Spleen (tissue), 11 donors: ENCODE results near the gene CPD. TPM values are rescaled to one million over a fixed set of nuclear protein-coding genes. Genes with fewer than 3 reads are reported as not detected.
"Not testable (repeated sequence)": the region's sequence is repeated elsewhere in the genome, so short reads cannot be mapped to it uniquely, and the experiment has no call there.

Source experiments
- DNase-seq: peaks from one replicate; pipeline ENCODE4 v3.0.0-alpha.2; 2020
- H3K27ac ChIP-seq, 8 donors: fragments of 200-600 bp; sonication (generic) in 7 of 8; 1 replicate in 4 of 8; 2 replicates in 4 of 8; pipeline versions ENCODE4 v1.5.0 to v1.8.0; 2016 to 2021; ENCODE audit warnings: inconsistent platforms in 4 of 8, mild to moderate bottlenecking in 4 of 8, moderate library complexity in 1 of 8
- H3K27me3 ChIP-seq, 7 donors: fragments of 200-600 bp; sonication (generic) in 6 of 7; replicated peaks in 1 of 7; 1 replicate in 4 of 7; 2 replicates in 3 of 7; pipeline versions ENCODE4 v1.5.0 to v1.8.0; 2016 to 2021; ENCODE audit warnings: inconsistent platforms in 3 of 7, mild to moderate bottlenecking in 1 of 7
- H3K36me3 ChIP-seq, 6 donors: fragments of 200-600 bp; sonication (generic) in 5 of 6; 1 replicate in 4 of 6; 2 replicates in 2 of 6; pipeline versions ENCODE4 v1.5.0 to v1.8.0; 2016 to 2021; ENCODE audit warnings: inconsistent platforms in 2 of 6
- H3K4me1 ChIP-seq, 6 donors: fragments of 200-600 bp; sonication (generic) in 5 of 6; 1 replicate in 3 of 6; 2 replicates in 3 of 6; pipeline versions ENCODE4 v1.5.0 to v1.8.0; 2016 to 2021; ENCODE audit warnings: inconsistent platforms in 3 of 6
- H3K4me3 ChIP-seq, 8 donors: fragments of 200-600 bp; sonication (generic) in 7 of 8; 1 replicate in 4 of 8; 2 replicates in 4 of 8; pipeline versions ENCODE4 v1.5.0 to v1.8.0; 2016 to 2021; ENCODE audit warnings: inconsistent platforms in 4 of 8, mild to moderate bottlenecking in 4 of 8, moderate library complexity in 2 of 8
- H3K9me3 ChIP-seq, 8 donors: fragments of 200-600 bp; sonication (generic) in 7 of 8; 1 replicate in 4 of 8; 2 replicates in 4 of 8; pipeline versions ENCODE4 v1.5.0 to v1.8.0; 2016 to 2021; ENCODE audit warnings: inconsistent platforms in 4 of 8
- CTCF ChIP-seq, 11 experiments: fragments of 200-600 bp in 7 of 11; fragments of 450-650 bp in 4 of 11; sonication (generic) in 4 of 11; IDR thresholded peaks in 8 of 11; conservative IDR thresholded peaks in 3 of 11; 1 replicate in 7 of 11; 2 replicates in 4 of 11; pipeline versions ENCODE4 v1.4.0 to v1.8.0; 2016 to 2021; ENCODE audit warnings: antibody characterized with exemption in 11 of 11, inconsistent platforms in 4 of 11, mild to moderate bottlenecking in 1 of 11
- POLR2A ChIP-seq, 3 donors: fragments of 450-650 bp; IDR thresholded peaks; one replicate each; pipeline ENCODE4 v1.5.1; 2017; ENCODE audit warnings: antibody characterized with exemption in 3 of 3, mild to moderate bottlenecking in 1 of 3
- POLR2AphosphoS5 ChIP-seq, 3 donors: sonication (generic); formaldehyde crosslinking; IDR thresholded peaks; one replicate each; pipeline ENCODE4 v1.5.1; 2017; ENCODE audit warnings: antibody characterized with exemption in 3 of 3
- WGBS, 5 donors: extraction: QIAGEN DNeasy Blood & Tissue Kit in 3 of 5; methylation state at CpG; one replicate each; pipeline versions ENCODE4 v1.1.5 to v1.1.7; 2013 to 2018; 5-methylcytosine and 5-hydroxymethylcytosine counted together
- intact Hi-C: fragments of 100-400 bp; cut with DNase I; formaldehyde crosslinking; loops from one replicate; pipeline ENCODE4 v1.15.0; 2023; ENCODE audit warnings: low total_unique reads
- polyA plus RNA-seq, 3 donors: library from polyadenylated mRNA; stranded (reverse); fragments of 200-250 nt; gene quantifications; one replicate each; pipeline ENCODE4 v1.2.1, GENCODE V29; 2013
- total RNA-seq, 7 donors: library from RNA; depleted of rRNA in 3 of 7; stranded (reverse); fragments of >200 nt in 3 of 7; fragmentation: NEBNext Ultra II Directional in 4 of 7; extraction: Animal tissue kit (Norgen Biotek cat#: 25700) in 4 of 7; gene quantifications; one replicate each; pipeline versions ENCODE4 v1.1.0 to v1.2.1, GENCODE V29; 2016 to 2021
- donor health status: healthy with polysubstance abuse.
- donor health status: DM: no; HTN: no; CAD: no; lungs with moderate emphysema.
- donor health status: DM: no; HTN: no; CAD: no.
- donor health status: Bipolar disorder and iron deficiency.
- donor health status: healthy.
- donor health status: DM: no; HTN: no; CAD: no.
- donor health status: DM: yes; HTN: yes; CAD: no.

Gene CPD
- total and polyA plus RNA-seq, 10 donors = 1.6 to 83.8 (median 39.6) TPM

GRCh38 chr17:30449480-30449879, 70.8 kb downstream of the CPD start:
- Histone ChIP-seq H3K4me1 (no peaks in the 10 kb centered on the region), H3K4me3 (no peak overlapping the region), H3K27me3 (no peaks in the 10 kb centered on the region), H3K9me3 (peaks cover 0 to 13% (median 9%) of the 10 kb centered on the region in 8 donors), H3K36me3 (peaks cover 0 to 81% (median 30%) of the 10 kb centered on the region in 6 donors), H3K27ac (no peak overlapping the region)
- WGBS, 5 donors = 67 to 89% (median 86%) methylated on average over 4 of the region's 4 CpGs
- no peak for DNase-seq
- TF ChIP-seq CTCF (IDR thresholded peaks at IDR 0.05 in 8 of 11, conservative IDR thresholded peaks at IDR 0.05 in 3 of 11) (no peak), POLR2A (IDR thresholded peaks at IDR 0.05) (no peak), POLR2AphosphoS5 (IDR thresholded peaks at IDR 0.05) (no peak)
- intact Hi-C loops = no loop called here

- Histone ChIP-seq H3K4me3 (no peak overlapping the region), H3K27ac (no peak overlapping the region), H3K36me3 (peaks cover 0 to 81% (median 27%) of the 10 kb centered on the region in 6 donors), H3K4me1 (no peaks in the 10 kb centered on the region), H3K9me3 (peaks cover 0 to 15% (median 10%) of the 10 kb centered on the region in 8 donors), H3K27me3 (no peaks in the 10 kb centered on the region)
- no peak for TF ChIP-seq POLR2A (IDR thresholded peaks at IDR 0.05)
- TF ChIP-seq POLR2AphosphoS5 (IDR thresholded peaks at IDR 0.05) = no peak
- no peak for TF ChIP-seq CTCF (IDR thresholded peaks at IDR 0.05 in 8 of 11, conservative IDR thresholded peaks at IDR 0.05 in 3 of 11)
- DNase-seq = no peak
- WGBS, 5 donors = 94 to 97% (median 95%) methylated on average over 12 of the region's 12 CpGs
- intact Hi-C loops = no loop called here
Measured at GRCh38 chr17:30450125-30451027, 71.6 kb downstream of the CPD start.

- DNase-seq = no peak
- Histone ChIP-seq H3K4me3 (no peak overlapping the region), H3K36me3 (peaks cover 0 to 92% (median 33%) of the 10 kb centered on the region in 6 donors), H3K27ac (no peak overlapping the region), H3K9me3 (peaks cover 0 to 15% (median 10%) of the 10 kb centered on the region in 8 donors), H3K27me3 (no peaks in the 10 kb centered on the region), H3K4me1 (no peaks in the 10 kb centered on the region)
- intact Hi-C loops = no loop called here
- TF ChIP-seq POLR2A (IDR thresholded peaks at IDR 0.05) = no peak
- TF ChIP-seq CTCF (IDR thresholded peaks at IDR 0.05 in 8 of 11, conservative IDR thresholded peaks at IDR 0.05 in 3 of 11) = no peak
- TF ChIP-seq POLR2AphosphoS5 (IDR thresholded peaks at IDR 0.05) = no peak
- WGBS, 5 donors = 80 to 91% (median 85%) methylated on average over 4 of the region's 4 CpGs
Measured at GRCh38 chr17:30454635-30455034, 75.9 kb downstream of the CPD start.

- H3K27ac ChIP-seq = no peak overlapping the region
- intact Hi-C loops = no loop called here
- DNase-seq = no peak
- TF ChIP-seq CTCF (IDR thresholded peaks at IDR 0.05 in 8 of 11, conservative IDR thresholded peaks at IDR 0.05 in 3 of 11) = no peak
- no peak for TF ChIP-seq POLR2AphosphoS5 (IDR thresholded peaks at IDR 0.05)
- no peak for TF ChIP-seq POLR2A (IDR thresholded peaks at IDR 0.05)
- H3K4me1 ChIP-seq = no peaks in the 10 kb centered on the region
- H3K36me3 ChIP-seq = peaks cover 0 to 86% (median 41%) of the 10 kb centered on the region in 6 donors
- peaks cover 0 to 15% (median 10%) of the 10 kb centered on the region in 8 donors for H3K9me3 ChIP-seq
- 93 to 99% (median 95%) methylated on average over 6 of the region's 6 CpGs for WGBS, 5 donors
- no peaks in the 10 kb centered on the region for H3K27me3 ChIP-seq
- no peak overlapping the region for H3K4me3 ChIP-seq
Measured at GRCh38 chr17:30458371-30458770, 79.6 kb downstream of the CPD start.

- WGBS, 5 donors = 91 to 96% (median 92%) methylated on average over 5 of the region's 5 CpGs
- H3K27me3 ChIP-seq, DNase-seq, H3K4me3 ChIP-seq, H3K4me1 ChIP-seq, intact Hi-C loops, H3K27ac ChIP-seq: not testable (repeated sequence)
- H3K9me3 ChIP-seq = peaks cover 0 to 11% (median 6%) of the 10 kb centered on the region in 8 donors
- peaks cover 0 to 86% (median 37%) of the 10 kb centered on the region in 6 donors for H3K36me3 ChIP-seq
Measured at GRCh38 chr17:30458797-30459413, 80.2 kb downstream of the CPD start.
